Activated effector memory CD4-positive, alpha-beta T cell treated with Interleukin-2 at 50 U/mL for 16 hours (primary cell): Measurements from ENCODE around the gene EPS8.

ENCODE experiments used
- DNase-seq: peaks from one replicate; pipeline ENCODE4 v3.0.0-alpha.2; 2020

EPS8 gene

GRCh38 chr12:15687583-15687982, 101.6 kb downstream of the EPS8 start:
- no peak for DNase-seq

GRCh38 chr12:15684896-15685658, 104.1 kb downstream of the EPS8 start:
- DNase-seq: no peak

GRCh38 chr12:15682826-15683225, 106.4 kb downstream of the EPS8 start:
- DNase-seq: no peak

- no peak for DNase-seq
Observed at GRCh38 chr12:15679151-15679550, 110.0 kb downstream of the EPS8 start.

- no peak for DNase-seq
Observed at GRCh38 chr12:15677726-15678201, 111.4 kb downstream of the EPS8 start.

GRCh38 chr12:15677228-15677627, 112.0 kb downstream of the EPS8 start:
- no peak for DNase-seq

- DNase-seq: no peak
Observed at GRCh38 chr12:15672671-15673270, 116.4 kb downstream of the EPS8 start.

- no peak for DNase-seq
Observed at GRCh38 chr12:15670756-15671155, 118.4 kb downstream of the EPS8 start.

GRCh38 chr12:15669256-15669948, 119.8 kb downstream of the EPS8 start:
- DNase-seq: no peak

- DNase-seq: no peak
Observed at GRCh38 chr12:15664491-15664890, 124.7 kb downstream of the EPS8 start.

- no peak for DNase-seq
Observed at GRCh38 chr12:15662983-15663659, 126.1 kb downstream of the EPS8 start.

- DNase-seq: no peak
Observed at GRCh38 chr12:15662303-15662980, 126.7 kb downstream of the EPS8 start.

- no peak for DNase-seq
Observed at GRCh38 chr12:15651371-15651770, 137.8 kb downstream of the EPS8 start.

GRCh38 chr12:15650399-15651128, 138.6 kb downstream of the EPS8 start:
- DNase-seq: no peak

- DNase-seq: no peak
Observed at GRCh38 chr12:15649347-15649746, 139.8 kb downstream of the EPS8 start.

GRCh38 chr12:15648558-15648957, 140.6 kb downstream of the EPS8 start:
- no peak for DNase-seq

GRCh38 chr12:15646581-15646980, 142.6 kb downstream of the EPS8 start:
- no peak for DNase-seq

- no peak for DNase-seq
Observed at GRCh38 chr12:15644700-15645099, 144.5 kb downstream of the EPS8 start.

GRCh38 chr12:15638231-15638630, 151.0 kb downstream of the EPS8 start:
- DNase-seq: no peak

- DNase-seq: no peak
Observed at GRCh38 chr12:15636060-15636890, 152.9 kb downstream of the EPS8 start.
